ENCODE data around the gene SLC17A2. TPM values are rescaled to one million over a fixed set of nuclear protein-coding genes. Genes with fewer than 3 reads are reported as not detected.

Gene SLC17A2
- not detected in 5 replicates for total RNA-seq (2022; extraction: Qiagen RNA extraction)

GRCh38 chr6:25930532-25931410 is at the start of gene SLC17A2:
SLC17A2 (minus strand) TSS chr6:25930691; CDS start chr6:25925796, 4,895 bp downstream.

GRCh38 chr6:25962149-25963127 is 31.9 kb upstream of the SLC17A2 start, which contains the start of gene TRIM38:
TRIM38 (plus strand) TSS chr6:25962802; CDS start chr6:25966523, 3,721 bp downstream.

GRCh38 chr6:25874118-25874517 is 56.4 kb downstream of the SLC17A2 start, which contains the start of gene SLC17A3:
SLC17A3 (minus strand) TSS chr6:25874243; CDS start chr6:25868387, 5,856 bp downstream.

Other genes starting within 250 kb of the SLC17A2 start
- gene SLC17A4, start 175.9 kb downstream of the SLC17A2 start, total RNA-seq (2022; extraction: Qiagen RNA extraction), result not detected in 5 replicates
- gene SLC17A1, start 98.6 kb downstream of the SLC17A2 start, total RNA-seq (2022; extraction: Qiagen RNA extraction), result 0.06 TPM in 1 of 5 replicates, not detected in the others
- 0.81 to 1.2 TPM (median 0.85 TPM) in 5 replicates for gene SLC17A3, start 56.4 kb downstream of the SLC17A2 start, total RNA-seq (2022; extraction: Qiagen RNA extraction)
- 1.5 to 2.0 TPM (median 1.7 TPM) in 5 replicates for gene TRIM38, start 32.1 kb upstream of the SLC17A2 start, total RNA-seq (2022; extraction: Qiagen RNA extraction)
- 10.4 to 12.3 TPM (median 11.8 TPM) in 5 replicates for gene HFE, start 156.7 kb upstream of the SLC17A2 start, total RNA-seq (2022; extraction: Qiagen RNA extraction)